Measurements from ENCODE around the gene SNRPA.

Gene SNRPA

DNA sequence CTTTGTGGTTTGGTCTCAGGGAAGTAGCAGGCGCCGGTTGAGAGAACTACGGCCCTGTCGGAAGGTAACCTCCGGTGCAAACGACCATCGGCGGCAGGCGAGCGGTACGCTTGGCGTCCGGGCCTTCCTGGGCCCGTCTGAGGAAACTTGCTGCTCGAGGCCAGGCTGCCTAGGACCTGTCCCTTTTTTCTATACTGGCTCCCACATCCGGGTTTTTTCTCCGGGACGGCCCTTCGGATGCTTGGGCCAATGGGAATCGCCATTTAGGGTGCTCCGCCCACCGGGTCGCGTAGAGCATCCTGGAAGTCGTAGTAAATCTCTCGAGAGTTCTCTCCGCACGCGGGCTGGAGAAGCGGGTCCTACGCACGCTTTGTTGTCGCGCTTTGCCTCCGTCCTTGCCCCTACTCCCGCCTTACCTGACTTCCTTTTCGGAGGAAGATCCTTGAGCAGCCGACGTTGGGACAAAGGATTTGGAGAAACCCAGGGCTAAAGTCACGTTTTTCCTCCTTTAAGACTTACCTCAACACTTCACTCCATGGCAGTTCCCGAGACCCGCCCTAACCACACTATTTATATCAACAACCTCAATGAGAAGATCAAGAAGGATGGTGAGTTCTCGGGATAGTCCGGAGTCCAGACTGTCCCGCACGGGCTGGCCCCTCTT, at the start of gene SNRPA:
Gene SNRPA, plus strand, starts transcription at position 330 of the 664 bp plus-strand sequence. Its CDS starts 206 bp downstream, at position 536.
- Histone ChIP-seq H3K27me3 (replicated peaks) (no peaks in the 10 kb centered on the region), H3K27ac (peak within 1 kb of the TSS; percentile 97), H3K36me3 (replicated peaks) (peaks cover 7% of the 10 kb centered on the region), H3K4me3 (ENCODE audit: low read depth, low read length) (peak within 1 kb of the TSS; percentile 69)
- in situ Hi-C loops (cut with HindIII; ENCODE audit: low pct_ligation_motif_present, low sequenced_read_pairs) = no loop called here
- DNase-seq = peak; percentile 98
- TF ChIP-seq, protein P1, sequence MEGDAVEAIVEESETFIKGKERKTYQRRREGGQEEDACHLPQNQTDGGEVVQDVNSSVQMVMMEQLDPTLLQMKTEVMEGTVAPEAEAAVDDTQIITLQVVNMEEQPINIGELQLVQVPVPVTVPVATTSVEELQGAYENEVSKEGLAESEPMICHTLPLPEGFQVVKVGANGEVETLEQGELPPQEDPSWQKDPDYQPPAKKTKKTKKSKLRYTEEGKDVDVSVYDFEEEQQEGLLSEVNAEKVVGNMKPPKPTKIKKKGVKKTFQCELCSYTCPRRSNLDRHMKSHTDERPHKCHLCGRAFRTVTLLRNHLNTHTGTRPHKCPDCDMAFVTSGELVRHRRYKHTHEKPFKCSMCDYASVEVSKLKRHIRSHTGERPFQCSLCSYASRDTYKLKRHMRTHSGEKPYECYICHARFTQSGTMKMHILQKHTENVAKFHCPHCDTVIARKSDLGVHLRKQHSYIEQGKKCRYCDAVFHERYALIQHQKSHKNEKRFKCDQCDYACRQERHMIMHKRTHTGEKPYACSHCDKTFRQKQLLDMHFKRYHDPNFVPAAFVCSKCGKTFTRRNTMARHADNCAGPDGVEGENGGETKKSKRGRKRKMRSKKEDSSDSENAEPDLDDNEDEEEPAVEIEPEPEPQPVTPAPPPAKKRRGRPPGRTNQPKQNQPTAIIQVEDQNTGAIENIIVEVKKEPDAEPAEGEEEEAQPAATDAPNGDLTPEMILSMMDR (IDR thresholded peaks at IDR 0.05; ENCODE audit: low read depth, low read length, missing control alignments) = no peak

DNA sequence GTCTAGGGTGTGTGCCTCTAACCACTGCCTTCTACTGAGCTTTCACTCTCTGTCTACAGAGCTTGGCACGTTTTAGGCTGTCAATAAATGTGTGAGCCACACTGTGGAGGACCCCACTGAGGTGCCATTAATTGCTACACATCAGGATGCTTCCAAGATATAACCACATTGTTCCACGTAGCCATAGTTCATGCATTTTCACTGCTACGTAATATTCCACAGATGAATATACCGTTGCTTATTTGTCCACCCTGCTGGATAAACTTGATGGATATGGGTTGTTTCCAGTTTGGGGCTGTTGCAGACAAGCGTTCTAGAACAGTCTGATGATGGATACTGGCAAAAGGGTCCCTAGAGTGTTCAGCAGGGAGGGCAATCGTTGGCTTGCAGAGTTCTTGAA, 49.2 kb upstream of the SNRPA start:
- Histone ChIP-seq H3K36me3 (replicated peaks) (peaks cover 3% of the 10 kb centered on the region), H3K4me3 (ENCODE audit: low read depth, low read length) (no peak overlapping the region), H3K27ac (no peak overlapping the region), H3K27me3 (replicated peaks) (no peaks in the 10 kb centered on the region)
- TF ChIP-seq, protein P1 (IDR thresholded peaks at IDR 0.05; ENCODE audit: low read depth, low read length, missing control alignments) = no peak
- DNase-seq = no peak
- in situ Hi-C loops (cut with HindIII; ENCODE audit: low pct_ligation_motif_present, low sequenced_read_pairs) = no loop called here

DNA sequence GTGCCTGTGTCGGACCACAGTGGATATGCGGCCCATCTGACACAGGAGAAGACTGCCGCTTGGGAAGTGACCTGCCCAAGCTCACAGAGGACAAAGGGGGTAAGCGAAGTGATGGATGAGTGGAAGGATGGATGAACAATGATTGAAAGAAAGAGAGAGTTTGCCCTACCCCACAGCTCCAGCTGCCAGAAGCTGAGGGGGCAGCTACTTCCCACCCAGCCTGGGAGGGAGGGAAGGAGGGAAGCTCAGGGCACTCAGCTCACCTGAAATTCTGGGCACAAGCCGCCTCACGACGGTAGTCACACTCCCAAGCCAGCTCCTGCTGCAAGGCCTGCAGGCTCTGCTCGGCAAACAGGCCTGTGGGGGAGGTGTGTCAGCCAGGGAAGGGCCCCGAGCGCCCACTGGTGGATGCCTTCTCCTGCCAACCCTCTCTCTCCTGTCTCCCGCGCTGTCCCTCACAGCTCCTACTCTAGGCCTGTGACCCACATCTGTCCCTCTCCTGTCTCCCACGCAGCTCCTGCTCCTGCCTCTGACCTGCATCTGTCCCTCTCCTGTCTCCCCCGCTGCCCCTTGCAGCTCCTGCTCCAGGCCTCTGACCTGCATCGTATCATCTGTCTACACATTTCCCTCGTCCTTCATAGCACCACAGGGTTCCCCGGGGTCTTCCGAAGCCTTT, 48.5 kb upstream of the SNRPA start:
- TF ChIP-seq, protein P1 (IDR thresholded peaks at IDR 0.05; ENCODE audit: low read depth, low read length, missing control alignments) = peak; percentile 73
- in situ Hi-C loops (cut with HindIII; ENCODE audit: low pct_ligation_motif_present, low sequenced_read_pairs) = no loop called here
- no peak overlapping the region for H3K27ac ChIP-seq
- DNase-seq = no peak
- H3K36me3 ChIP-seq (replicated peaks) = peaks cover 3% of the 10 kb centered on the region
- no peak overlapping the region for H3K4me3 ChIP-seq (ENCODE audit: low read depth, low read length)
- H3K27me3 ChIP-seq (replicated peaks) = no peaks in the 10 kb centered on the region

DNA sequence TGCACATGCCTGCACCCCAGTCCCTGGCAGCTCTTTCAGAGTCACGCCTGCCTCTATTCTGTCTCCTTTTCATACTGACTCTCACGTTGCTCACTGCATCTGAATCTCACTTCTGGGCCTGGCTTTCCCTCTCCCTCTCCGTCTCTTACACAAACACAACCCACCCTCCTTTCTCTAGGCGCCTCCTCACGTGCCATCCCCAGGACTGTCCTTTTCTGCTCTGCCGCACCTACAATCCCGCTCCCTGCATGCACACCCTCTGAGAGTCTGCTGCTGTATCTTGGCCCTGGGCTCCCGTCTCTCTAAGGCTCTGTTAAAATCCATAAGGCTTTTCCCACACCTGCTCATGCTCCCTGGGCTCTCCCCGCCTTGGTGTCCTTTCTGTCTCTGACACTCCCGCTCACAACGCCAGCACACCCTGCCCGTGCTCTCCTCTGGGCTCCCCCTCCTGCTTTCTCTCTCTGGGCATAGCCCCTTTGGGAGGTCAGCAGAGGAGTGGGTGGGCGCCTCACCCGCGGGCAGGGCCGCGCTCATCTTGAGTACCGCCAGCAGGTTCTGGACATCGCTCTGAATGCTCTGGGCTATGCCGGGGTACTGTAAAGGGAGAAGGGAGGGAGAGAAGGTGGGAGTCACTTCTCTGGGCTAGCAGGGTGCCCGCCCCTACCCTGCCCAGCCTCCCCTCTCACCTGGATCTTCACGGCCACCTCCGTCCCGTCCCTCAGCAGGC, 47.8 kb upstream of the SNRPA start:
- TF ChIP-seq, protein P1 (IDR thresholded peaks at IDR 0.05; ENCODE audit: low read depth, low read length, missing control alignments) = no peak
- in situ Hi-C loops (cut with HindIII; ENCODE audit: low pct_ligation_motif_present, low sequenced_read_pairs) = no loop called here
- H3K27ac ChIP-seq = no peak overlapping the region
- no peak for DNase-seq
- H3K27me3 ChIP-seq (replicated peaks) = no peaks in the 10 kb centered on the region
- H3K36me3 ChIP-seq (replicated peaks) = peaks cover 3% of the 10 kb centered on the region
- no peak overlapping the region for H3K4me3 ChIP-seq (ENCODE audit: low read depth, low read length)

DNA sequence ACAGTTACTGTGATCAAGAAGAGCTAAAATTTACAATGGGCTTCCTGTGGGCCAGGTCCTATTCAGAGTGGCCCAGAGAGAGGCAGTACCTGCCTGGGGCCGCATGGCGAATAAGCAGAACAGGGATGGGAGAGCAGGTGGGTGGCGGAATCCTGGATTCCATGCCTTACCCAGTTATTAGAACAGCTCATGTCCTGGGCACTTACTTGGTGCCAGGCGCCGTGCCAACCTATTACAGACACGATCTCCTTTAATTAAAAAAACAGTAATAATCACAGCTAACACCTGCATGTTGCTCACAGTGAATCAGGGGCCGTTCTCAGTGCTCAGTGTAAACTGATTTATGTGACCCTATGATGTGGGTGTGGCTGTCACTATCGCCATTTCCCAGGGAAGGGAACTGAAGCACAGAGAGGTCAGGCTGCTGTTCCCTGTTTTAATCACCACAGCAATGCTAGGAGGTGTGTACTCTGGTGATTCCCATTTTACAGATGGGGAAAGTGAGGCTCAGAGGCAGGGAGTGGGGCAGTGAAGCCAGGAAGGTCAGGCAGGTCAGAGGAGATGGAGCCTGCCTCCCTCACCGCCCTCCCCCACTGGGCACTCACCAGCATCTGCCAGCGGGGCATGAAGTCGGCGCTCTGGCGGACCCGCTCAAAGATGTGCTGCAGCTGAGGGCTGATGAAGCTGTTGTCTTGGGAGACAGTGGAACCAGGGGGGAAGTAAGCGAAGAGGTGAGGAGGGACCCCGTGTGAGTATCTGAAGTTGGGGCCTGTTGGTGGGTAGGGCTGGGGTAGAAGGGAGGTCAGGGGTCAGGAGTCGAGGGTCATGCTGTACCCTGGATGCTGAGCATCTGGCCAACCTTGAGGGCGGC, 46.3 kb upstream of the SNRPA start:
- H3K36me3 ChIP-seq (replicated peaks) = peaks cover 3% of the 10 kb centered on the region
- no peak overlapping the region for H3K4me3 ChIP-seq (ENCODE audit: low read depth, low read length)
- no peak for DNase-seq
- no peaks in the 10 kb centered on the region for H3K27me3 ChIP-seq (replicated peaks)
- in situ Hi-C loops (cut with HindIII; ENCODE audit: low pct_ligation_motif_present, low sequenced_read_pairs) = no loop called here
- TF ChIP-seq, protein P1 (IDR thresholded peaks at IDR 0.05; ENCODE audit: low read depth, low read length, missing control alignments) = no peak
- H3K27ac ChIP-seq = no peak overlapping the region

All from brain microvascular endothelial cell (primary cell).